Liver (tissue), 9 donors: ENCODE measurements around the gene TMEM254. TPM values are rescaled to one million over a fixed set of nuclear protein-coding genes. Genes with fewer than 3 reads are reported as not detected.

Experiments used
- DNase-seq: peaks from one replicate; pipeline ENCODE4 v3.0.0-alpha.2; 2017; ENCODE audit warnings: low spot score
- H3K27ac ChIP-seq, 2 donors: one replicate each; pipeline ENCODE4 v1.7.0; 2013; ENCODE audit warnings: inconsistent platforms in 2 of 2, low read length in 2 of 2, control low read depth in 1 of 2, low read depth in 1 of 2, mild to moderate bottlenecking in 1 of 2
- H3K27me3 ChIP-seq, 4 donors: one replicate each; pipeline versions ENCODE4 v1.6.1 to v1.7.0; 2013; ENCODE audit warnings: low read length in 3 of 4, inconsistent platforms in 1 of 4, mild to moderate bottlenecking in 1 of 4, moderate library complexity in 1 of 4; ENCODE audit not compliant: control insufficient read depth in 4 of 4, insufficient read depth in 4 of 4
- H3K36me3 ChIP-seq, 4 donors: one replicate each; pipeline versions ENCODE4 v1.6.1 to v1.7.0; 2013; ENCODE audit warnings: low read length in 3 of 4, mild to moderate bottlenecking in 3 of 4, low read depth in 1 of 4, moderate library complexity in 1 of 4; ENCODE audit not compliant: control insufficient read depth in 4 of 4, insufficient read depth in 3 of 4
- H3K4me1 ChIP-seq, 4 donors: one replicate each; pipeline versions ENCODE4 v1.6.1 to v1.7.0; 2013; ENCODE audit warnings: low read length in 3 of 4, mild to moderate bottlenecking in 3 of 4, moderate library complexity in 1 of 4; ENCODE audit not compliant: control insufficient read depth in 4 of 4, insufficient read depth in 4 of 4
- H3K4me3 ChIP-seq, 3 donors: one replicate each; pipeline versions ENCODE4 v1.6.1 to v1.7.0; 2013; ENCODE audit warnings: low read length in 3 of 3, control low read depth in 1 of 3, low read depth in 1 of 3, mild to moderate bottlenecking in 1 of 3
- H3K9ac ChIP-seq, 2 donors: one replicate each; pipeline ENCODE4 v1.7.0; 2013; ENCODE audit warnings: low read length in 2 of 2, mild to moderate bottlenecking in 2 of 2, moderate library complexity in 2 of 2, control low read depth in 1 of 2, low read depth in 1 of 2
- H3K9me3 ChIP-seq, 4 donors: one replicate each; pipeline versions ENCODE4 v1.6.1 to v1.7.0; 2013; ENCODE audit warnings: low read length in 3 of 4; ENCODE audit not compliant: control insufficient read depth in 4 of 4
- FOXA2 ChIP-seq: IDR thresholded peaks from 2 replicates; pipeline ENCODE4 v1.6.1; 2016; ENCODE audit warnings: antibody characterized with exemption
- HNF4A ChIP-seq, 2 donors: conservative IDR thresholded peaks; 2 replicates each; pipeline ENCODE4 v1.6.1; 2016; ENCODE audit warnings: antibody characterized with exemption in 2 of 2, mild to moderate bottlenecking in 2 of 2
- HNF4G ChIP-seq: IDR thresholded peaks from 2 replicates; pipeline ENCODE4 v1.6.1; 2016; ENCODE audit warnings: antibody characterized with exemption
- JUND ChIP-seq, 2 donors: IDR thresholded peaks; 2 replicates each; pipeline ENCODE4 v1.6.1; 2016; ENCODE audit warnings: antibody characterized with exemption in 2 of 2
- NR2F2 ChIP-seq: IDR thresholded peaks from 2 replicates; pipeline ENCODE4 v1.6.1; 2016; ENCODE audit warnings: antibody characterized with exemption
- RAD21 ChIP-seq, 2 donors: IDR thresholded peaks; 2 replicates each; pipeline ENCODE4 v1.6.1; 2016; ENCODE audit warnings: antibody characterized with exemption in 2 of 2, mild to moderate bottlenecking in 2 of 2
- RXRA ChIP-seq, 2 donors: IDR thresholded peaks; 2 replicates each; pipeline ENCODE4 v1.6.1; 2017 to 2018; ENCODE audit warnings: antibody characterized with exemption in 2 of 2, mild to moderate bottlenecking in 1 of 2
- SP1 ChIP-seq: IDR thresholded peaks from 2 replicates; pipeline ENCODE4 v1.6.1; 2018; ENCODE audit warnings: antibody characterized with exemption, mild to moderate bottlenecking
- YY1 ChIP-seq: IDR thresholded peaks from 2 replicates; pipeline ENCODE4 v1.6.1; 2016; ENCODE audit warnings: antibody characterized with exemption, mild to moderate bottlenecking
- WGBS: extraction: QIAGEN DNeasy Blood & Tissue Kit; methylation state at CpG from one replicate; pipeline ENCODE4 v1.1.7; 2013; 5-methylcytosine and 5-hydroxymethylcytosine counted together
- polyA plus RNA-seq, 2 donors: library from polyadenylated mRNA; stranded (reverse) in 1 of 2; unstranded in 1 of 2; fragments of 200-250 nt in 1 of 2; fragments of >200 nt in 1 of 2; fragmentation: Nextera tagmentation in 1 of 2; extraction: Ambion mirVana in 1 of 2; gene quantifications; one replicate each; pipeline versions ENCODE4 v1.2.1 to v1.2.3, GENCODE V29; 2013 to 2015
- total RNA-seq, 2 donors: library from RNA; depleted of rRNA; stranded (reverse); fragments of >200 nt; gene quantifications; one replicate each; pipeline ENCODE4 v1.2.3, GENCODE V29; 2014
- TF ChIP-seq, protein P1 (sequence below): fragments of 150-350 bp; IDR thresholded peaks from 2 replicates; pipeline ENCODE4 v1.5.1; 2017; ENCODE audit warnings: improper control_type of control experiment, low read depth, low read length; ENCODE audit not compliant: missing input control
- TF ChIP-seq, protein P2 (sequence below): IDR thresholded peaks from 2 replicates; pipeline ENCODE4 v1.6.1; 2016; ENCODE audit warnings: antibody characterized with exemption
- TF ChIP-seq, protein P3 (sequence below): IDR thresholded peaks from 2 replicates; pipeline ENCODE4 v1.6.1; 2016; ENCODE audit warnings: antibody characterized with exemption, mild to moderate bottlenecking
- TF ChIP-seq, protein P4 (sequence below): IDR thresholded peaks from 2 replicates; pipeline ENCODE4 v1.6.1; 2016; ENCODE audit warnings: antibody characterized with exemption
- TF ChIP-seq, protein P5 (sequence below): IDR thresholded peaks from 2 replicates; pipeline ENCODE4 v1.6.1; 2016; ENCODE audit warnings: antibody characterized with exemption
- donor health status: healthy.
- donor health status: healthy.
- donor health status: healthy.
- donor health status: healthy.
- donor health status: healthy.

Gene TMEM254
- total and polyA plus RNA-seq, 4 donors: 10.0 to 33.2 (median 20.7) TPM

DNA sequence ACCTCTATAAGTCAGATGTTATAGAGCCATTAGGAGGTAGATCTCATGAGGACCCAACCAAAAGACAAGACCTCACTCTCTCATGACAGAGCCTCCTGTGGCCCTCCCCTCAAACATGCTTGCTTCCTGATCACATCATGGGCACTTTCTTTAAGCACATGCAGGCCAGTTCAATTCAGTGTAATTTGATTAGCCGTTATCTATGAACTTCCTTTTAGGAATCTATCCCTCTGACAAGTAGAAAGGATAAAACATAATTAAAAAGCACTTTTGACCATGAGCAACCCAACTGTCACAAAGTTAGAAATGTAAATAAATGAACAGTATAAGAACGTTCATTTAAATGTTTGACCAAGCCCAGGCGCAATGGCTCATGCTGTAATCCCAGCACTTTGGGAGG lies 27.7 kb upstream of the TMEM254 start:
- H3K4me3 ChIP-seq: no peak overlapping the region
- no peak overlapping the region for H3K9ac ChIP-seq
- no peak for TF ChIP-seq FOXA2
- no peak for TF ChIP-seq HNF4A (conservative IDR thresholded peaks at IDR 0.05)
- TF ChIP-seq NR2F2: no peak
- TF ChIP-seq, protein P1, sequence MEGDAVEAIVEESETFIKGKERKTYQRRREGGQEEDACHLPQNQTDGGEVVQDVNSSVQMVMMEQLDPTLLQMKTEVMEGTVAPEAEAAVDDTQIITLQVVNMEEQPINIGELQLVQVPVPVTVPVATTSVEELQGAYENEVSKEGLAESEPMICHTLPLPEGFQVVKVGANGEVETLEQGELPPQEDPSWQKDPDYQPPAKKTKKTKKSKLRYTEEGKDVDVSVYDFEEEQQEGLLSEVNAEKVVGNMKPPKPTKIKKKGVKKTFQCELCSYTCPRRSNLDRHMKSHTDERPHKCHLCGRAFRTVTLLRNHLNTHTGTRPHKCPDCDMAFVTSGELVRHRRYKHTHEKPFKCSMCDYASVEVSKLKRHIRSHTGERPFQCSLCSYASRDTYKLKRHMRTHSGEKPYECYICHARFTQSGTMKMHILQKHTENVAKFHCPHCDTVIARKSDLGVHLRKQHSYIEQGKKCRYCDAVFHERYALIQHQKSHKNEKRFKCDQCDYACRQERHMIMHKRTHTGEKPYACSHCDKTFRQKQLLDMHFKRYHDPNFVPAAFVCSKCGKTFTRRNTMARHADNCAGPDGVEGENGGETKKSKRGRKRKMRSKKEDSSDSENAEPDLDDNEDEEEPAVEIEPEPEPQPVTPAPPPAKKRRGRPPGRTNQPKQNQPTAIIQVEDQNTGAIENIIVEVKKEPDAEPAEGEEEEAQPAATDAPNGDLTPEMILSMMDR: no peak
- TF ChIP-seq YY1: no peak
- TF ChIP-seq, protein P2, sequence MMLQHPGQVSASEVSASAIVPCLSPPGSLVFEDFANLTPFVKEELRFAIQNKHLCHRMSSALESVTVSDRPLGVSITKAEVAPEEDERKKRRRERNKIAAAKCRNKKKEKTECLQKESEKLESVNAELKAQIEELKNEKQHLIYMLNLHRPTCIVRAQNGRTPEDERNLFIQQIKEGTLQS: no peak
- no peak for TF ChIP-seq HNF4G
- TF ChIP-seq, protein P3, sequence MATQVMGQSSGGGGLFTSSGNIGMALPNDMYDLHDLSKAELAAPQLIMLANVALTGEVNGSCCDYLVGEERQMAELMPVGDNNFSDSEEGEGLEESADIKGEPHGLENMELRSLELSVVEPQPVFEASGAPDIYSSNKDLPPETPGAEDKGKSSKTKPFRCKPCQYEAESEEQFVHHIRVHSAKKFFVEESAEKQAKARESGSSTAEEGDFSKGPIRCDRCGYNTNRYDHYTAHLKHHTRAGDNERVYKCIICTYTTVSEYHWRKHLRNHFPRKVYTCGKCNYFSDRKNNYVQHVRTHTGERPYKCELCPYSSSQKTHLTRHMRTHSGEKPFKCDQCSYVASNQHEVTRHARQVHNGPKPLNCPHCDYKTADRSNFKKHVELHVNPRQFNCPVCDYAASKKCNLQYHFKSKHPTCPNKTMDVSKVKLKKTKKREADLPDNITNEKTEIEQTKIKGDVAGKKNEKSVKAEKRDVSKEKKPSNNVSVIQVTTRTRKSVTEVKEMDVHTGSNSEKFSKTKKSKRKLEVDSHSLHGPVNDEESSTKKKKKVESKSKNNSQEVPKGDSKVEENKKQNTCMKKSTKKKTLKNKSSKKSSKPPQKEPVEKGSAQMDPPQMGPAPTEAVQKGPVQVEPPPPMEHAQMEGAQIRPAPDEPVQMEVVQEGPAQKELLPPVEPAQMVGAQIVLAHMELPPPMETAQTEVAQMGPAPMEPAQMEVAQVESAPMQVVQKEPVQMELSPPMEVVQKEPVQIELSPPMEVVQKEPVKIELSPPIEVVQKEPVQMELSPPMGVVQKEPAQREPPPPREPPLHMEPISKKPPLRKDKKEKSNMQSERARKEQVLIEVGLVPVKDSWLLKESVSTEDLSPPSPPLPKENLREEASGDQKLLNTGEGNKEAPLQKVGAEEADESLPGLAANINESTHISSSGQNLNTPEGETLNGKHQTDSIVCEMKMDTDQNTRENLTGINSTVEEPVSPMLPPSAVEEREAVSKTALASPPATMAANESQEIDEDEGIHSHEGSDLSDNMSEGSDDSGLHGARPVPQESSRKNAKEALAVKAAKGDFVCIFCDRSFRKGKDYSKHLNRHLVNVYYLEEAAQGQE: no peak
- no peak for TF ChIP-seq RAD21 (IDR thresholded peaks at IDR 0.05)
- TF ChIP-seq, protein P4, sequence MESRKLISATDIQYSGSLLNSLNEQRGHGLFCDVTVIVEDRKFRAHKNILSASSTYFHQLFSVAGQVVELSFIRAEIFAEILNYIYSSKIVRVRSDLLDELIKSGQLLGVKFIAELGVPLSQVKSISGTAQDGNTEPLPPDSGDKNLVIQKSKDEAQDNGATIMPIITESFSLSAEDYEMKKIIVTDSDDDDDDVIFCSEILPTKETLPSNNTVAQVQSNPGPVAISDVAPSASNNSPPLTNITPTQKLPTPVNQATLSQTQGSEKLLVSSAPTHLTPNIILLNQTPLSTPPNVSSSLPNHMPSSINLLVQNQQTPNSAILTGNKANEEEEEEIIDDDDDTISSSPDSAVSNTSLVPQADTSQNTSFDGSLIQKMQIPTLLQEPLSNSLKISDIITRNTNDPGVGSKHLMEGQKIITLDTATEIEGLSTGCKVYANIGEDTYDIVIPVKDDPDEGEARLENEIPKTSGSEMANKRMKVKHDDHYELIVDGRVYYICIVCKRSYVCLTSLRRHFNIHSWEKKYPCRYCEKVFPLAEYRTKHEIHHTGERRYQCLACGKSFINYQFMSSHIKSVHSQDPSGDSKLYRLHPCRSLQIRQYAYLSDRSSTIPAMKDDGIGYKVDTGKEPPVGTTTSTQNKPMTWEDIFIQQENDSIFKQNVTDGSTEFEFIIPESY: no peak
- TF ChIP-seq, protein P5, sequence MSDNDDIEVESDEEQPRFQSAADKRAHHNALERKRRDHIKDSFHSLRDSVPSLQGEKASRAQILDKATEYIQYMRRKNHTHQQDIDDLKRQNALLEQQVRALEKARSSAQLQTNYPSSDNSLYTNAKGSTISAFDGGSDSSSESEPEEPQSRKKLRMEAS: no peak
- TF ChIP-seq JUND (IDR thresholded peaks at IDR 0.05): no peak
- no peak for TF ChIP-seq SP1
- TF ChIP-seq RXRA (IDR thresholded peaks at IDR 0.05): no peak
- H3K4me1 ChIP-seq: no peaks in the 10 kb centered on the region
- no peaks in the 10 kb centered on the region for H3K27me3 ChIP-seq
- DNase-seq: no peak
- H3K9me3 ChIP-seq: no peaks in the 10 kb centered on the region
- no peak overlapping the region for H3K27ac ChIP-seq
- 88% methylated on average over 3 of the region's 3 CpGs for WGBS
- H3K36me3 ChIP-seq: no peaks in the 10 kb centered on the region

DNA sequence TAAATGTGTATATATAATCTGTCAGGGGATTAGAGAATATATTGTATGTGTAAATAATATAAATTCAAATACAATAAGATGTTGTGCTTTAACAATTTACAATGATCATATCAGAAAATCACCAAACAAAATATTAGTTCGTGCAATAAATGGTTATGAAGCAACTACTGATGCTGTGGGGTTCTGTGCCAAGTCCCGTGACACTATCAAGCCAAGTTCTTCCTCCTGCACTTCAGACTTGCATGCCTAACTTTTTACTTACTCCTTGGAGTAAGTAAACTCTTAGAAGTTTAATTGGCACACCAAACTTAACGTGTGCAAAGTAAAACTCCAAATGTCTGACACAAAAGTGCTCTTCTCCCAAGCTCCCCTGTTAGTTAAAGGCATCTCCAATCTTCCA lies 26.5 kb upstream of the TMEM254 start:
- 76% methylated on average over 3 of the region's 3 CpGs for WGBS
- no peak overlapping the region for H3K9ac ChIP-seq

More for the DNA sequence above, 26.5 kb upstream of the TMEM254 start:
- Histone ChIP-seq H3K9me3 (no peaks in the 10 kb centered on the region), H3K27me3 (no peaks in the 10 kb centered on the region), H3K36me3 (no peaks in the 10 kb centered on the region), H3K27ac (no peak overlapping the region), H3K4me1 (no peaks in the 10 kb centered on the region), H3K4me3 (no peak overlapping the region)
- TF ChIP-seq YY1: no peak
- DNase-seq: no peak
